Measurements from ENCODE around the gene ITPR2.

ITPR2 gene

GRCh38 chr12:26416550-26416949, 416.4 kb downstream of the ITPR2 start:
- Mint-ChIP-seq H3K4me1 (peaks cover 6% of the 10 kb centered on the region), H3K4me3 (no peak overlapping the region), H3K27me3 (ENCODE audit: low read depth, poor library complexity) (no peaks in the 10 kb centered on the region), H3K9me3 (peaks cover 10% of the 10 kb centered on the region), H3K27ac (no peak overlapping the region), H3K36me3 (ENCODE audit: low read depth) (peaks cover 9% of the 10 kb centered on the region)
- DNase-seq: no peak
- no peak for TF ChIP-seq CTCF (IDR thresholded peaks at IDR 0.05)

GRCh38 chr12:26410689-26411088, 422.3 kb downstream of the ITPR2 start:
- H3K9me3 Mint-ChIP-seq: no peaks in the 10 kb centered on the region
- H3K36me3 Mint-ChIP-seq (ENCODE audit: low read depth): no peaks in the 10 kb centered on the region
- no peak overlapping the region for H3K4me3 Mint-ChIP-seq
- H3K27ac Mint-ChIP-seq: no peak overlapping the region
- H3K27me3 Mint-ChIP-seq (ENCODE audit: low read depth, poor library complexity): no peaks in the 10 kb centered on the region
- no peak for DNase-seq
- H3K4me1 Mint-ChIP-seq: peaks cover 6% of the 10 kb centered on the region
- no peak for TF ChIP-seq CTCF (IDR thresholded peaks at IDR 0.05)

GRCh38 chr12:26406813-26407212, 426.2 kb downstream of the ITPR2 start:
- TF ChIP-seq CTCF (IDR thresholded peaks at IDR 0.05): no peak
- no peaks in the 10 kb centered on the region for H3K9me3 Mint-ChIP-seq
- no peak overlapping the region for H3K4me3 Mint-ChIP-seq
- H3K27me3 Mint-ChIP-seq (ENCODE audit: low read depth, poor library complexity): no peaks in the 10 kb centered on the region
- H3K4me1 Mint-ChIP-seq: peaks cover under 1% of the 10 kb centered on the region
- no peak for DNase-seq
- H3K27ac Mint-ChIP-seq: no peak overlapping the region
- no peaks in the 10 kb centered on the region for H3K36me3 Mint-ChIP-seq (ENCODE audit: low read depth)

- Mint-ChIP-seq H3K4me3 (no peak overlapping the region), H3K9me3 (no peaks in the 10 kb centered on the region), H3K27me3 (ENCODE audit: low read depth, poor library complexity) (no peaks in the 10 kb centered on the region), H3K4me1 (no peaks in the 10 kb centered on the region), H3K27ac (no peak overlapping the region), H3K36me3 (ENCODE audit: low read depth) (no peaks in the 10 kb centered on the region)
- no peak for DNase-seq
- TF ChIP-seq CTCF (IDR thresholded peaks at IDR 0.05): no peak
Observed at GRCh38 chr12:26406391-26406790, 426.6 kb downstream of the ITPR2 start.

- no peak for TF ChIP-seq CTCF (IDR thresholded peaks at IDR 0.05)
- DNase-seq: no peak
- Mint-ChIP-seq H3K4me3 (no peak overlapping the region), H3K27ac (no peak overlapping the region), H3K36me3 (ENCODE audit: low read depth) (no peaks in the 10 kb centered on the region), H3K27me3 (ENCODE audit: low read depth, poor library complexity) (no peaks in the 10 kb centered on the region), H3K4me1 (no peaks in the 10 kb centered on the region), H3K9me3 (no peaks in the 10 kb centered on the region)
Observed at GRCh38 chr12:26403601-26404000, 429.4 kb downstream of the ITPR2 start.

- no peak overlapping the region for H3K27ac Mint-ChIP-seq
- no peak overlapping the region for H3K4me3 Mint-ChIP-seq
- no peaks in the 10 kb centered on the region for H3K9me3 Mint-ChIP-seq
- TF ChIP-seq CTCF (IDR thresholded peaks at IDR 0.05): no peak
- no peaks in the 10 kb centered on the region for H3K27me3 Mint-ChIP-seq (ENCODE audit: low read depth, poor library complexity)
- no peaks in the 10 kb centered on the region for H3K4me1 Mint-ChIP-seq
- no peaks in the 10 kb centered on the region for H3K36me3 Mint-ChIP-seq (ENCODE audit: low read depth)
- DNase-seq: no peak
Observed at GRCh38 chr12:26402648-26403047, 430.3 kb downstream of the ITPR2 start.

Data from nephron progenitor cell (in vitro differentiated cells).